GM18507 (cell line): ENCODE results near the gene DHRS4L2.
A peak's percentile ranks its signal among the peaks of the same experiment; 100 is the strongest.
"Not testable (repeated sequence)": the region's sequence is repeated elsewhere in the genome, so short reads cannot be mapped to it uniquely, and the experiment has no call there.

Experiments
- DNase-seq: peaks from one replicate; pipeline ENCODE4 v3.0.0; 2011; ENCODE audit warnings: low read depth; ENCODE audit not compliant: insufficient read length; ENCODE audit errors: extremely low spot score
- FAIRE-seq: peaks from 2 replicates; lab custom pipeline; 2011; peaks lifted over from hg19 to GRCh38; lab: Jason Lieb, UNC

DHRS4L2 gene

GRCh38 chr14:23988607-23989363, at the start of gene DHRS4L2:
TSS of gene DHRS4L2 (plus strand) at chr14:23988929. CDS start at chr14:23988948, 19 bp downstream.
- peak; percentile 35 for DNase-seq
- FAIRE-seq: peak; percentile 52

GRCh38 chr14:23939607-23940326, 49.0 kb upstream of the DHRS4L2 start:
- DNase-seq: no peak
- no peak for FAIRE-seq

- no peak for DNase-seq
- no peak for FAIRE-seq
These were observed 47.5 kb upstream of the DHRS4L2 start for GRCh38 chr14:23941230-23941629.

- no peak for DNase-seq
- no peak for FAIRE-seq
These were observed 47.1 kb upstream of the DHRS4L2 start for GRCh38 chr14:23941669-23942068.

- no peak for FAIRE-seq
These were observed 46.1 kb upstream of the DHRS4L2 start for GRCh38 chr14:23942587-23942986.

GRCh38 chr14:23949069-23949468, 39.7 kb upstream of the DHRS4L2 start:
- not testable (repeated sequence) for FAIRE-seq, DNase-seq

More at GRCh38 chr14:23942587-23942986, 46.1 kb upstream of the DHRS4L2 start:
- no peak for DNase-seq

- FAIRE-seq (no peak), DNase-seq (no peak)
These were observed 38.2 kb upstream of the DHRS4L2 start for GRCh38 chr14:23950411-23951135.

GRCh38 chr14:23951136-23951466, 37.6 kb upstream of the DHRS4L2 start:
- FAIRE-seq: not testable (repeated sequence)

GRCh38 chr14:23951590-23952201, 37.0 kb upstream of the DHRS4L2 start:
- FAIRE-seq (no peak), DNase-seq (no peak)

More at GRCh38 chr14:23951136-23951466, 37.6 kb upstream of the DHRS4L2 start:
- not testable (repeated sequence) for DNase-seq

- not testable (repeated sequence) for FAIRE-seq, DNase-seq
These were observed 35.6 kb upstream of the DHRS4L2 start for GRCh38 chr14:23953116-23953463.

GRCh38 chr14:23953464-23954278, 35.1 kb upstream of the DHRS4L2 start, which contains the start of gene DHRS4:
TSS of gene DHRS4 (plus strand) at chr14:23953770. CDS start at chr14:23953789, 19 bp downstream.
- no peak for FAIRE-seq
- DNase-seq: no peak

GRCh38 chr14:23954279-23954614, 34.5 kb upstream of the DHRS4L2 start:
- FAIRE-seq, DNase-seq: not testable (repeated sequence)

GRCh38 chr14:23954965-23955364, 33.8 kb upstream of the DHRS4L2 start:
- not testable (repeated sequence) for DNase-seq, FAIRE-seq

- FAIRE-seq, DNase-seq: not testable (repeated sequence)
These were observed 32.9 kb upstream of the DHRS4L2 start for GRCh38 chr14:23955811-23956210.

- not testable (repeated sequence) for DNase-seq, FAIRE-seq
These were observed 30.7 kb upstream of the DHRS4L2 start for GRCh38 chr14:23957913-23958569.

- not testable (repeated sequence) for DNase-seq, FAIRE-seq
These were observed 27.8 kb upstream of the DHRS4L2 start for GRCh38 chr14:23960899-23961298.

- FAIRE-seq, DNase-seq: not testable (repeated sequence)
These were observed 27.0 kb upstream of the DHRS4L2 start for GRCh38 chr14:23961704-23962103.

GRCh38 chr14:23969130-23969480, 19.6 kb upstream of the DHRS4L2 start:
- DNase-seq, FAIRE-seq: not testable (repeated sequence)
